ENCODE data around the gene PRMT1. TPM values are rescaled to one million over a fixed set of nuclear protein-coding genes. Genes with fewer than 3 reads are reported as not detected.

PRMT1 gene
- total RNA-seq, 1 experiment from 2014 or later: 219 TPM

DNA sequence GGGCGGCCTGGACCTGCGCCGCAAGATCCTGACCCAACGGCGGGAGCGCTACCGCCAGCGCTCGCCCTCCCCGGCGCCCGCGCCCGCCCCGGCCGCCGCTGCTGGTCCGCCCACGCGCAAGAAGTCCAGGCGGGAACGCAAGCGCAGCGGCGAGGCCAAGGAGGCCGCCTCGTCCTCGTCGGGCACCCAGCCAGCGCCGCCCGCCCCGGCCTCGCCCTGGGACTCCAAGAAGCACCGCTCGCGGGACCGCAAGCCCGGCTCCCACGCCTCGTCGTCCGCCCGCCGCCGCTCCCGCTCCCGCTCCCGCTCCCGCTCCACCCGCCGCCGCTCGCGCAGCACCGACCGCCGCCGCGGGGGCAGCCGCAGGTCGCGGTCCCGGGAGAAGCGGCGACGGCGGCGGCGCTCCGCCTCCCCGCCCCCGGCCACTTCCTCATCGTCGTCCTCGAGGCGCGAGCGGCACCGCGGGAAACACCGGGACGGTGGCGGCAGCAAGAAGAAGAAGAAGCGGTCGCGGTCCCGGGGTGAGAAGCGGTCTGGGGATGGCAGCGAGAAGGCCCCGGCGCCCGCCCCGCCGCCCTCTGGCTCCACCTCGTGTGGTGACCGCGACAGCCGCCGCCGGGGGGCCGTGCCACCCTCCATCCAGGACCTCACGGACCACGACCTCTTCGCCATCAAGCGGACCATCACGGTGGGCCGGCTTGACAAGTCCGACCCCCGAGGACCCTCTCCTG, 25.1 kb upstream of the PRMT1 start:
- no peaks in the 10 kb centered on the region for H3K27me3 ChIP-seq (ENCODE audit: control insufficient read depth, insufficient read depth, low read length)
- ChIA-PET POLR2A (no interaction called here), CTCF (no interaction called here)
- TF ChIP-seq SIN3A (IDR thresholded peaks at IDR 0.05; ENCODE audit: borderline replicate concordance, insufficient read depth, low read depth, low read length) (no peak), POLR2AphosphoS5 (IDR thresholded peaks at IDR 0.05; ENCODE audit: low read depth, low read length) (no peak), TCF7L2 (IDR thresholded peaks at IDR 0.05; ENCODE audit: low read depth, low read length) (no peak)
- TF ChIP-seq, protein P1, sequence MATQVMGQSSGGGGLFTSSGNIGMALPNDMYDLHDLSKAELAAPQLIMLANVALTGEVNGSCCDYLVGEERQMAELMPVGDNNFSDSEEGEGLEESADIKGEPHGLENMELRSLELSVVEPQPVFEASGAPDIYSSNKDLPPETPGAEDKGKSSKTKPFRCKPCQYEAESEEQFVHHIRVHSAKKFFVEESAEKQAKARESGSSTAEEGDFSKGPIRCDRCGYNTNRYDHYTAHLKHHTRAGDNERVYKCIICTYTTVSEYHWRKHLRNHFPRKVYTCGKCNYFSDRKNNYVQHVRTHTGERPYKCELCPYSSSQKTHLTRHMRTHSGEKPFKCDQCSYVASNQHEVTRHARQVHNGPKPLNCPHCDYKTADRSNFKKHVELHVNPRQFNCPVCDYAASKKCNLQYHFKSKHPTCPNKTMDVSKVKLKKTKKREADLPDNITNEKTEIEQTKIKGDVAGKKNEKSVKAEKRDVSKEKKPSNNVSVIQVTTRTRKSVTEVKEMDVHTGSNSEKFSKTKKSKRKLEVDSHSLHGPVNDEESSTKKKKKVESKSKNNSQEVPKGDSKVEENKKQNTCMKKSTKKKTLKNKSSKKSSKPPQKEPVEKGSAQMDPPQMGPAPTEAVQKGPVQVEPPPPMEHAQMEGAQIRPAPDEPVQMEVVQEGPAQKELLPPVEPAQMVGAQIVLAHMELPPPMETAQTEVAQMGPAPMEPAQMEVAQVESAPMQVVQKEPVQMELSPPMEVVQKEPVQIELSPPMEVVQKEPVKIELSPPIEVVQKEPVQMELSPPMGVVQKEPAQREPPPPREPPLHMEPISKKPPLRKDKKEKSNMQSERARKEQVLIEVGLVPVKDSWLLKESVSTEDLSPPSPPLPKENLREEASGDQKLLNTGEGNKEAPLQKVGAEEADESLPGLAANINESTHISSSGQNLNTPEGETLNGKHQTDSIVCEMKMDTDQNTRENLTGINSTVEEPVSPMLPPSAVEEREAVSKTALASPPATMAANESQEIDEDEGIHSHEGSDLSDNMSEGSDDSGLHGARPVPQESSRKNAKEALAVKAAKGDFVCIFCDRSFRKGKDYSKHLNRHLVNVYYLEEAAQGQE (IDR thresholded peaks at IDR 0.05; ENCODE audit: insufficient read depth in 1 of 2, low read depth in 2 of 2, low read length in 1 of 2): no peak
- TF ChIP-seq, protein P2, sequence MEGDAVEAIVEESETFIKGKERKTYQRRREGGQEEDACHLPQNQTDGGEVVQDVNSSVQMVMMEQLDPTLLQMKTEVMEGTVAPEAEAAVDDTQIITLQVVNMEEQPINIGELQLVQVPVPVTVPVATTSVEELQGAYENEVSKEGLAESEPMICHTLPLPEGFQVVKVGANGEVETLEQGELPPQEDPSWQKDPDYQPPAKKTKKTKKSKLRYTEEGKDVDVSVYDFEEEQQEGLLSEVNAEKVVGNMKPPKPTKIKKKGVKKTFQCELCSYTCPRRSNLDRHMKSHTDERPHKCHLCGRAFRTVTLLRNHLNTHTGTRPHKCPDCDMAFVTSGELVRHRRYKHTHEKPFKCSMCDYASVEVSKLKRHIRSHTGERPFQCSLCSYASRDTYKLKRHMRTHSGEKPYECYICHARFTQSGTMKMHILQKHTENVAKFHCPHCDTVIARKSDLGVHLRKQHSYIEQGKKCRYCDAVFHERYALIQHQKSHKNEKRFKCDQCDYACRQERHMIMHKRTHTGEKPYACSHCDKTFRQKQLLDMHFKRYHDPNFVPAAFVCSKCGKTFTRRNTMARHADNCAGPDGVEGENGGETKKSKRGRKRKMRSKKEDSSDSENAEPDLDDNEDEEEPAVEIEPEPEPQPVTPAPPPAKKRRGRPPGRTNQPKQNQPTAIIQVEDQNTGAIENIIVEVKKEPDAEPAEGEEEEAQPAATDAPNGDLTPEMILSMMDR (IDR thresholded peaks at IDR 0.05): no peak
- no peak overlapping the region for H3K27ac ChIP-seq (ENCODE audit: low read length)
- H3K9me3 ChIP-seq (ENCODE audit: control insufficient read depth, insufficient read depth, low read depth, low read length): no peaks in the 10 kb centered on the region
- DNase-seq (ENCODE audit: low read depth, low spot score) (no peak), ATAC-seq (no peak)
- no peaks in the 10 kb centered on the region for H3K36me3 ChIP-seq (ENCODE audit: control insufficient read depth, insufficient read depth, low read length)
- BruUV-seq (replicated peaks): no TSS peak
- in situ Hi-C loops (cut with HindIII; ENCODE audit: low pct_unique_long_range_greater_than_20kb, low sequenced_read_pairs): no loop called here
- no peak overlapping the region for H3K4me3 ChIP-seq (ENCODE audit: low read depth in 2 of 2, low read length in 2 of 2)
- intact Hi-C loops (cut with micrococcal nuclease; ENCODE audit: unreplicated experiment): no loop called here
- no peaks in the 10 kb centered on the region for H3K4me1 ChIP-seq (ENCODE audit: control insufficient read depth, insufficient read depth, low read length)

DNA sequence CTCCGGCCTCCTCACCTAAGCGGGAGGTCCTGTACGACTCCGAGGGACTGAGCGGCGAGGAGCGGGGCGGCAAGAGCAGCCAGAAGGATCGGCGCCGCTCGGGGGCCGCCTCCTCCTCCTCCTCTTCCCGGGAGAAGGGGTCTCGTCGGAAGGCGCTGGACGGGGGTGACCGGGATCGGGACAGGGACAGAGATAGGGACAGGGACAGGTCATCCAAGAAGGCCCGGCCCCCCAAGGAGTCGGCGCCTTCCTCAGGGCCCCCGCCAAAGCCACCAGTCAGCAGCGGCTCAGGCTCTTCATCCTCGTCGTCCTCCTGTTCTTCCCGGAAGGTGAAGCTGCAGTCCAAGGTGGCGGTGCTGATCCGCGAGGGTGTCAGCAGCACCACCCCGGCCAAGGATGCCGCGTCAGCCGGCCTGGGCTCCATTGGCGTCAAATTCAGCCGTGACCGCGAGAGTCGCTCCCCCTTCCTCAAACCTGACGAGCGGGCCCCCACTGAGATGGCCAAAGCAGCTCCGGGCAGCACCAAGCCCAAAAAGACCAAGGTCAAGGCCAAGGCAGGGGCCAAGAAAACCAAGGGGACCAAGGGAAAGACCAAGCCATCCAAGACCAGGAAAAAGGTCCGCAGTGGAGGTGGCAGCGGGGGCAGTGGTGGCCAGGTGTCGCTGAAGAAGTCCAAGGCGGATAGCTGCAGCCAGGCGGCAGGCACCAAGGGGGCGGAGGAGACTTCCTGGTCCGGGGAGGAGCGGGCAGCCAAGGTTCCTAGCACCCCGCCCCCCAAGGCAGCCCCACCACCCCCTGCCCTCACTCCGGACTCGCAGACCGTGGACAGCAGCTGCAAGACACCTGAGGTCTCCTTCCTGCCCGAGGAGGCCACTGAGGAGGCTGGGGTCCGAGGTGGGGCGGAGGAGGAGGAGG, 24.3 kb upstream of the PRMT1 start:
- Histone ChIP-seq H3K27me3 (ENCODE audit: control insufficient read depth, insufficient read depth, low read length) (no peaks in the 10 kb centered on the region), H3K9me3 (ENCODE audit: control insufficient read depth, insufficient read depth, low read depth, low read length) (no peaks in the 10 kb centered on the region), H3K27ac (ENCODE audit: low read length) (no peak overlapping the region), H3K4me3 (ENCODE audit: low read depth in 2 of 2, low read length in 2 of 2) (no peak overlapping the region), H3K36me3 (ENCODE audit: control insufficient read depth, insufficient read depth, low read length) (no peaks in the 10 kb centered on the region), H3K4me1 (ENCODE audit: control insufficient read depth, insufficient read depth, low read length) (no peaks in the 10 kb centered on the region)
- TF ChIP-seq, protein P2 (IDR thresholded peaks at IDR 0.05): no peak
- TF ChIP-seq SIN3A (IDR thresholded peaks at IDR 0.05; ENCODE audit: borderline replicate concordance, insufficient read depth, low read depth, low read length) (no peak), TCF7L2 (IDR thresholded peaks at IDR 0.05; ENCODE audit: low read depth, low read length) (no peak), POLR2AphosphoS5 (IDR thresholded peaks at IDR 0.05; ENCODE audit: low read depth, low read length) (no peak)
- TF ChIP-seq, protein P1 (IDR thresholded peaks at IDR 0.05; ENCODE audit: insufficient read depth in 1 of 2, low read depth in 2 of 2, low read length in 1 of 2): no peak
- intact Hi-C loops (cut with micrococcal nuclease; ENCODE audit: unreplicated experiment): no loop called here
- DNase-seq (ENCODE audit: low read depth, low spot score) (no peak), ATAC-seq (no peak)
- CTCF ChIA-PET: no interaction called here
- BruUV-seq (replicated peaks): no TSS peak
- in situ Hi-C loops (cut with HindIII; ENCODE audit: low pct_unique_long_range_greater_than_20kb, low sequenced_read_pairs): no loop called here
- POLR2A ChIA-PET: no interaction called here
